Measurements from ENCODE around the gene FADS2. TPM values are rescaled to one million over a fixed set of nuclear protein-coding genes. Genes with fewer than 3 reads are reported as not detected.
A peak's percentile ranks its signal among the peaks of the same experiment; 100 is the strongest.

Gene FADS2
- total RNA-seq, 1 experiment from 2014 or later: 423 TPM

- 0 out of 2 replicates have a peak, but pooled peaks have one; percentile 3 for TF ChIP-seq SMAD3 (CRISPR knock-in tag; IDR thresholded peaks at IDR 0.05; ENCODE audit: borderline replicate concordance)
- TF ChIP-seq FOXP4 (CRISPR knock-in tag; IDR thresholded peaks at IDR 0.05): peak; percentile 64; the same call in 1 of the 2 replicates
- TF ChIP-seq EMX1 (CRISPR knock-in tag; IDR thresholded peaks at IDR 0.05): no peak
- peak; percentile 89; the same call in 1 of the 2 replicates for TF ChIP-seq KAT7 (CRISPR knock-in tag; IDR thresholded peaks at IDR 0.05; ENCODE audit: borderline replicate concordance)
- peak; percentile 20; the same call in 1 of the 2 replicates for TF ChIP-seq USF2 (CRISPR knock-in tag; IDR thresholded peaks at IDR 0.05)
- TF ChIP-seq ZNF416 (CRISPR knock-in tag; IDR thresholded peaks at IDR 0.05): peak; percentile 32; the same call in 1 of the 2 replicates
- TF ChIP-seq ZNF281 (CRISPR knock-in tag; IDR thresholded peaks at IDR 0.05): 0 out of 2 replicates have a peak, but pooled peaks have one; percentile 45
- TF ChIP-seq ZNF317 (CRISPR knock-in tag; IDR thresholded peaks at IDR 0.05; ENCODE audit: borderline replicate concordance, low read depth): 0 out of 2 replicates have a peak, but pooled peaks have one; percentile 1
Observed at GRCh38 chr11:61815790-61816735, 12.0 kb upstream of the FADS2 start (continued).

- CTCF ChIA-PET: interaction anchor here (0.5 to 5.8 kb wide), 15 partner anchors 11 to 559 kb away, joined by 3 to 64 read pairs (median 10); partner anchors contain the start of genes FADS2, FEN1 and TMEM258
- peak; percentile 90 for DNase-seq (ENCODE audit: low spot score)
- Mint-ChIP-seq H3K4me1 (peaks cover 23% of the 10 kb centered on the region), H3K27me3 (ENCODE audit: low read depth) (no peaks in the 10 kb centered on the region; the same call in 1 of the 2 replicates), H3K4me3 (peak within 1 kb of the TSS; percentile 94), H3K27ac (peak within 1 kb of the TSS; percentile 99), H3K9me3 (peaks cover 4% of the 10 kb centered on the region; the same call in 1 of the 2 replicates), H3K36me3 (peaks cover 27% of the 10 kb centered on the region)
- ATAC-seq: peak; percentile 32
- POLR2A ChIA-PET: interaction anchor here (0.8 to 3.2 kb wide), 7 partner anchors 13 to 300 kb away, joined by 3 to 66 read pairs (median 5); partner anchors contain the start of genes FADS2, FEN1 and TMEM258
- TF ChIP-seq NFYB (CRISPR knock-in tag; conservative IDR thresholded peaks at IDR 0.05; ENCODE audit: low read depth) (peak; percentile 32), RELA (CRISPR knock-in tag; IDR thresholded peaks at IDR 0.05; ENCODE audit: borderline replicate concordance) (0 out of 2 replicates have a peak, but pooled peaks have one; percentile 46), FOXK1 (CRISPR knock-in tag; IDR thresholded peaks at IDR 0.05) (peak; percentile 45), NFATC4 (CRISPR knock-in tag; IDR thresholded peaks at IDR 0.05) (no peak), FOXP1 (CRISPR knock-in tag; IDR thresholded peaks at IDR 0.05; ENCODE audit: borderline replicate concordance) (peak; percentile 60; the same call in 1 of the 2 replicates), ZNF219 (CRISPR knock-in tag; IDR thresholded peaks at IDR 0.05; ENCODE audit: borderline replicate concordance) (peak; percentile 46; the same call in 1 of the 2 replicates), ZNF138 (CRISPR knock-in tag; conservative IDR thresholded peaks at IDR 0.05) (no peak), PRDM15 (CRISPR knock-in tag; IDR thresholded peaks at IDR 0.05) (peak; percentile 89), MAX (CRISPR knock-in tag; IDR thresholded peaks at IDR 0.05) (peak; percentile 73; the same call in 1 of the 2 replicates), E2F1 (CRISPR knock-in tag; IDR thresholded peaks at IDR 0.05) (no peak), GABPB1 (CRISPR knock-in tag; IDR thresholded peaks at IDR 0.05) (peak; percentile 83)
Observed at GRCh38 chr11:61816736-61817455, 11.2 kb upstream of the FADS2 start, which contains the start of gene FADS1. TSS of gene FADS1 (minus strand) at chr11:61817003. CDS start at chr11:61816929, 74 bp downstream.

Measured in WTC11 (cell line).